BE2C (cell line): Measurements from ENCODE around the gene TSPAN32.
"Not testable (repeated sequence)": the region's sequence is repeated elsewhere in the genome, so short reads cannot be mapped to it uniquely, and the experiment has no call there.

Experiments
- DNase-seq: peaks from one replicate; pipeline ENCODE4 v3.0.0-alpha.2; 2020
- H3K27me3 ChIP-seq: fragments of 250-450 bp; sonication (Bioruptor Pico); 2 replicates; pipeline ENCODE4 v1.5.1; 2020; ENCODE audit warnings: mild to moderate bottlenecking
- H3K36me3 ChIP-seq: fragments of 250-450 bp; sonication (Bioruptor Pico); 2 replicates; pipeline ENCODE4 v1.5.1; 2020; ENCODE audit warnings: mild to moderate bottlenecking
- H3K4me1 ChIP-seq: fragments of 250-450 bp; sonication (Bioruptor Pico); 2 replicates; pipeline ENCODE4 v1.5.1; 2020
- H3K4me3 ChIP-seq: 2 replicates; pipeline ENCODE4 v1.5.1; 2011; ENCODE audit warnings: low read depth, low read length
- H3K9me3 ChIP-seq: fragments of 250-450 bp; sonication (Bioruptor Pico); 2 replicates; pipeline ENCODE4 v1.5.1; 2020
- TF ChIP-seq, protein P1 (sequence below): IDR thresholded peaks from 2 replicates; pipeline ENCODE4 v1.5.1; 2012; ENCODE audit warnings: mild to moderate bottlenecking, low read depth, low read length

Gene TSPAN32

GRCh38 chr11:2331404-2331803, 29.6 kb downstream of the TSPAN32 start:
- H3K27me3 ChIP-seq = no peaks in the 10 kb centered on the region
- H3K36me3 ChIP-seq = no peaks in the 10 kb centered on the region
- H3K4me3 ChIP-seq = no peak overlapping the region
- no peaks in the 10 kb centered on the region for H3K9me3 ChIP-seq
- TF ChIP-seq, protein P1, sequence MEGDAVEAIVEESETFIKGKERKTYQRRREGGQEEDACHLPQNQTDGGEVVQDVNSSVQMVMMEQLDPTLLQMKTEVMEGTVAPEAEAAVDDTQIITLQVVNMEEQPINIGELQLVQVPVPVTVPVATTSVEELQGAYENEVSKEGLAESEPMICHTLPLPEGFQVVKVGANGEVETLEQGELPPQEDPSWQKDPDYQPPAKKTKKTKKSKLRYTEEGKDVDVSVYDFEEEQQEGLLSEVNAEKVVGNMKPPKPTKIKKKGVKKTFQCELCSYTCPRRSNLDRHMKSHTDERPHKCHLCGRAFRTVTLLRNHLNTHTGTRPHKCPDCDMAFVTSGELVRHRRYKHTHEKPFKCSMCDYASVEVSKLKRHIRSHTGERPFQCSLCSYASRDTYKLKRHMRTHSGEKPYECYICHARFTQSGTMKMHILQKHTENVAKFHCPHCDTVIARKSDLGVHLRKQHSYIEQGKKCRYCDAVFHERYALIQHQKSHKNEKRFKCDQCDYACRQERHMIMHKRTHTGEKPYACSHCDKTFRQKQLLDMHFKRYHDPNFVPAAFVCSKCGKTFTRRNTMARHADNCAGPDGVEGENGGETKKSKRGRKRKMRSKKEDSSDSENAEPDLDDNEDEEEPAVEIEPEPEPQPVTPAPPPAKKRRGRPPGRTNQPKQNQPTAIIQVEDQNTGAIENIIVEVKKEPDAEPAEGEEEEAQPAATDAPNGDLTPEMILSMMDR = no peak
- no peaks in the 10 kb centered on the region for H3K4me1 ChIP-seq
- DNase-seq = no peak

DNA sequence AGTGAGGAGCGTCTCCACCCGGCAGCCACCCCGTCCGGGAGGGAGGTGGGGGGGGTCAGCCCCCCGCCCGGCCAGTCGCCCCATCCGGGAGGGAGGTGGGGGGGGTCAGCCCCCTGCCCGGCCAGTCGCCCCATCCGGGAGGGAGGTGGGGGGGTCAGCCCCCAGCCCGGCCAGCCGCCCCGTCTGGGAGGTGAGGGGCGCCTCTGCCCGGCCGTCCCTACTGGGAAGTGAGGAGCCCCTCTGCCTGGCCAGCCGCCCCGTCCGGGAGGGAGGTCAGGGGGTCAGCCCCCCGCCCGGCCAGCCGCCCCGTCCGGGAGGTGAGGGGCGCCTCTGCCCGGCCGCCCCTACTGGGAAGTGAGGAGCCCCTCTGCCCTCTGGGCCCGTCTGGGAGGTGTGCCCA, 30.8 kb downstream of the TSPAN32 start:
- H3K27me3 ChIP-seq, H3K4me3 ChIP-seq, H3K36me3 ChIP-seq, H3K9me3 ChIP-seq, DNase-seq, H3K4me1 ChIP-seq: not testable (repeated sequence)

DNA sequence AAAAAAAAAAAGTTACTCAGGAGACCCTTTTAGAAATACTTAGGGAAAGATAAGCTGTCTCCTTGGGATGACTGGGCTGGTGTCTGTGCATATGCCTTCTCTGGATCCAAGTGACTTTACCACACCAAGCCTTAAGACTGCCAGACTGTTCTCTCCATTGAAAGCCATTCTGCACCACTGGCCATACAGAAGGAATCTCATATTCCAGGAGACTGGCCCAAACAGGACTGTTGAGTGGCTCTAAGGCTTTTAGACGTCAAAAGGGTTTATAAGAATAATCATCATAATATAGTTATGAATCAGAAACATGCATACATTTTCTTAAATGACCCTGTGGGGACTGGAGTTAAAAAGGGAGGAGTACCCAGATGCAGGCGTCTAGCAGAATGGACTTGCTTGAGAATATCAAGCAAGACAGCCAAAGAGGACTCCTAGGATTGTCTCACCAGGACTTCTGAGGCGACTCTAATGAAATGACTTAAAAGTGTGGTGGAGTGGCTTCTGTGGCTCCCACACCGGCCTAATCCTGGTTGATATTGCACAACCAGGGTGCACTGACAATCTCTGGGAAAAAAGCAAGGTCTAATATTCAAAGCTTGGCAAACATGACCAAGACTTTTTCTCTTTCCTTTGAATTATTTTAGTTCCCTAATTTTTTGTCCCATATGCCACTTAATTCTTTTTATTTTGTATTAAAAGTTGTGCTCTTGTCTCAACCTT, 31.8 kb downstream of the TSPAN32 start:
- not testable (repeated sequence) for H3K4me1 ChIP-seq, H3K9me3 ChIP-seq, DNase-seq, H3K27me3 ChIP-seq, H3K4me3 ChIP-seq, H3K36me3 ChIP-seq

DNA sequence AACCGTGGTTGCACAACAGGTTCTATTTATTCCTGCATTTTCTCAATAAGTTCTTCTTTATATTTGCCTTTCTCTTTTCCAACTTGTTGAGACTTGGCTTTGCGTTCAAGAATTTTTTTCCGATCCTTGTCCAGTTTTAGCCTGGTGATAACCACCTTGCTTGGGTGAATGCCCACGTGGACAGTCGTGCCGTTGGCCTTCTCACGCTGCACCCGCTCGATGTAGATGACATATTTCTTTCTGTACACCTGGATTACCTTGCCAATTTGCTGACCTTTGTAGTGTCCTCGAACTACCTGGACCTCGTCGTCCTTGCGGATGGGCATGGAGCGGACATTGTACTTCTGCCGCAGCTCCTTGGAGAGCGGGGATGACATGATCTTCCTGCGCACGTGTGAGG, 33.5 kb downstream of the TSPAN32 start:
- H3K4me1 ChIP-seq, DNase-seq, H3K27me3 ChIP-seq, H3K4me3 ChIP-seq, H3K9me3 ChIP-seq, H3K36me3 ChIP-seq: not testable (repeated sequence)

DNA sequence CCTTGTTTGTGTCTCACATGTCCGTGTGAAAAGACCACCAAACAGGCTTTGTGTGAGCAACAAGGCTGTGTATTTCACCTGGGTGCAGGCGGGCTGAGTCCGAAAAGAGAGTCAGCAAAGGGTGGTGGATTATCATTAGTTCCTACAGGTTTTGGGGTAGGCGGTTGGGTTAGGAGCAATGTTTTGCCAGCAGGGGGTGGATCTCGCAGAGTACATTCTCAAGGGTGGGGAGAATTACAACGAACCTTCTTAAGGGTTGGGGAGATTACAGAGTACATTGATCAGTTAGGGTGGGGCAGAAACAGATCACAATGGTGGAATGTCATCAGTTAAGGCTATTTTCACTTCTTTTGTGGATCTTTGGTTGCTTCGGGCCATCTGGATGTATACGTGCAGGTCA, 36.9 kb downstream of the TSPAN32 start:
- not testable (repeated sequence) for H3K27me3 ChIP-seq, H3K4me3 ChIP-seq, H3K9me3 ChIP-seq

DNA sequence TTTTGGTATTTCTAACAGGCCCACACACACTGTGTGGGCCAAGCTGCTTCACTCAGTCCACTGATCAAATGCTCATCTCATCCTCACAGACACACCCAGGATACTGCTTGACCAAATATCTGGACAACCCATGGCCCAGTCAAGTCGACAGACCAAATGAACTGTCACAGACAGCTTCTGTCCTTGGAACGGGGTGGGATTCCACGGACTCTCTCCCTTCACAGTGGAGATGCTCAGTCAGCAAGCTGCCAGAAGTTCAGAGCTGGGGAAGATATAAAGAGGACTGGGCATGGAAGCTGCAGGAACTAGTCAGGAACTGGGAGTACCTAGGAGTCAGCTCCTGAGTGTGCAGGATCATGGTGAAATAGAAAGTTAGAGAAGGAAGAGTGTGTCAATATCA, 40.7 kb downstream of the TSPAN32 start:
- TF ChIP-seq, protein P1 = no peak
- H3K4me3 ChIP-seq = no peak overlapping the region
- H3K4me1 ChIP-seq = no peaks in the 10 kb centered on the region
- no peaks in the 10 kb centered on the region for H3K27me3 ChIP-seq
- DNase-seq = no peak
- H3K9me3 ChIP-seq = no peaks in the 10 kb centered on the region
- no peaks in the 10 kb centered on the region for H3K36me3 ChIP-seq

More for the DNA sequence above, 36.9 kb downstream of the TSPAN32 start:
- not testable (repeated sequence) for H3K36me3 ChIP-seq, H3K4me1 ChIP-seq, DNase-seq

DNA sequence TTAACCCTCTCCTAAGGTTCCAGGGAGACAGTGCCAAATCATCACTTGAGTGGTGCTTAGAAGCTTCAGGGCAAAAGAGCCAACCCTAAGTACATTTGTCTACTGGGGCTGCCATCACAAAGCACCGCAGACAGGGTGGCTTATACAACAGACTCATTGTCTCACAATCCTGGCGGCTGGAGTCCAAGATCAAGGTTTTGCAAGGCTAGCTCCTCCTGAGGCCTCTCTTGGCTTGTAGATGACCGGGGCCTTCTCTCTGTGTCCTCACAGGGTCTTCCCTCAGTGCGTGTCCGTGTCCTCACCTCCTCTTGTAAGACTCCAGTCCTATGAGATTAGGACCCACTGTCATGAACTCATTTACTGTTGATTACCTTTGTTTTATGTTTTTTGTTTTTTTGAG, 41.2 kb downstream of the TSPAN32 start:
- Histone ChIP-seq H3K27me3 (no peaks in the 10 kb centered on the region), H3K4me3 (no peak overlapping the region), H3K9me3 (no peaks in the 10 kb centered on the region), H3K4me1 (no peaks in the 10 kb centered on the region), H3K36me3 (no peaks in the 10 kb centered on the region)
- TF ChIP-seq, protein P1 = no peak
- no peak for DNase-seq

- Histone ChIP-seq H3K27me3 (no peaks in the 10 kb centered on the region), H3K4me3 (no peak overlapping the region), H3K36me3 (no peaks in the 10 kb centered on the region), H3K9me3 (no peaks in the 10 kb centered on the region), H3K4me1 (no peaks in the 10 kb centered on the region)
- TF ChIP-seq, protein P1 = no peak
- DNase-seq = no peak
Observed at GRCh38 chr11:2343502-2343901, 41.7 kb downstream of the TSPAN32 start.
